GM23248 (cell line): ENCODE results near the gene XPO1.

Experiments used
- EZH2 ChIP-seq: fragments of 200-600 bp; sonication (generic); IDR thresholded peaks from 2 replicates; pipeline ENCODE4 v1.6.1; 2018; ENCODE audit warnings: antibody characterized with exemption, mild to moderate bottlenecking; ENCODE audit not compliant: insufficient read depth, poor library complexity, severe bottlenecking
- EZH2phosphoT487 ChIP-seq: fragments of 200-600 bp; sonication (generic); IDR thresholded peaks from 2 replicates; pipeline ENCODE4 v1.6.1; 2018; ENCODE audit warnings: antibody characterized with exemption, moderate library complexity, mild to moderate bottlenecking, low read depth; ENCODE audit not compliant: insufficient read depth

DNA sequence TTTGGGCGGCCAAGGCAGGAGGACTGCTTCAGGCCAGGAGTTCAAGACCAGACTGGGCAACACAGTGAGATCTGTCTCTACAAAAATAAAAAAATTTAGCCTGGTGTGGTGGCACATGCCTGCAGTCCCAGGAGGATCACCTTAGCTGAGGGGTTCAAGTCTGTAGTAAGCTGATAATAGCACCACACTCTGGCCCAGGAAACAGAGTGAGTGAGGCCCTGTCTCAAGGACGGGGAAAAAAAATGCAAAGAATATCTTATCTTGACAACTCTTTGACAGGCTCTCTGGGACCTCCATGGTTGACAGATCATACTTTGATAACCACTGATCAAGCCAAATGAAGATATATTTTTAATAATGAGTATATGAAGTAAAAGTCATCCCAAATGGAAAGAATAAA lies 89.9 kb downstream of the XPO1 start:
- TF ChIP-seq EZH2phosphoT487 (no peak), EZH2 (no peak)
